Activated CD8-positive, alpha-beta memory T cell treated with anti-CD3 and anti-CD28 coated beads, Interleukin-2, amount 50 U/mL, for 24 hours (primary cell): ENCODE data around the gene ZMYND8.
"Not testable (repeated sequence)": the region's sequence is repeated elsewhere in the genome, so short reads cannot be mapped to it uniquely, and the experiment has no call there.

Experiments
- DNase-seq: peaks from one replicate; pipeline ENCODE4 v3.0.0-alpha.2; 2020; ENCODE audit errors: extremely low read depth

The ZMYND8 gene

GRCh38 chr20:47310729-47311128, 45.8 kb downstream of the ZMYND8 start:
- DNase-seq, result no peak

DNA sequence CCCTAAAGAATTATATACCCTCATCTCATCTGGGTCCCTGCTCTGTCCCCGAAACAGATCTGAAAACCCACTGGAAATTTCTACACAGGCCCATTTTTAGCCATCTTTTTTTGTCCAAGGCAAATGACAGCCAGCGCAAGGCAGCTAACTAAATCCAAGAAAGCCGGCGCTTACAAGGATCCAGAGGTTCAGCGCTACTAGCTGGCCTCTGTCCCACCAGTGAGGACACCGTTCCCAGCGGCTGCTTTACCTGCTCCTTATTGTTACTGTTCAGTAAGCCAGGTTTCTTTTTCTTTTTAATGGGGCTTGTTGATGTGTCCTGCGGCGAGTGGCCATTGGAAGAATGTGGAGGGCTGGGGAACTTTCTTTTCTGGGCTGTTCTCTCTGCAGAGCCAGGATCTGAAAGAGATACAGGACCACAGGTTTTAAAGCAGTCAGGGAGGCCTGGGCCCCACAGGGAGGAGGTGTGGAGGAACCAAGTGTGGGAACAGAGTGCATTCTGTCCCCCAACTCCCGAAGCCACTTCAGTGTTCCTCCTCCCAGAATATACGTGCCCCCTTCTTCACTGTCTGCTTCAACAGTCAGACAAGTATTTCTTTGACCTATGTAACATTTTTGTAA, 46.6 kb downstream of the ZMYND8 start:
- no peak for DNase-seq

GRCh38 chr20:47309394-47309793, 47.1 kb downstream of the ZMYND8 start:
- DNase-seq, result no peak

GRCh38 chr20:47307569-47307968, 48.9 kb downstream of the ZMYND8 start:
- not testable (repeated sequence) for DNase-seq

- no peak for DNase-seq
Observed at GRCh38 chr20:47306755-47307370, 49.6 kb downstream of the ZMYND8 start.

DNA sequence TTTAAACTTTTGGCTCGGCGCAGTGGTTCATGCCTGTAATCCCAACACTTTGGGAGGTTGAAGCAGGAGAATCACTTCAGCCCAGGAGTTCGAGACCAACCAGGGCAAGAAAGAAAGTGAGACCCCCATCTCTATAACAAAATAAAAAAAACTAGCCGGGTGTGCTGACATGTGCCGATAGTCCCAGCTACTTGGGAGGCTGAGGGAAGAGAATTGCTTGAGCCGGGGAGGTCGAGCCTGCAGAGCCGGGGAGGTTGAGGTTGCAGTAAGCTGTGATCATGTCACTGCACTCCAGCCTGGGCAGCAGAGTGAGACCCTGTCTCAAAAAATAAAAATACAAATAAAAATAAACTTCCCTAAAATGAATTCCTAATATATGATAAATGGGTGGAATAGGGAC, 50.4 kb downstream of the ZMYND8 start:
- no peak for DNase-seq

- DNase-seq, result no peak
Observed at GRCh38 chr20:47305667-47306066, 50.8 kb downstream of the ZMYND8 start.

GRCh38 chr20:47304287-47304686, 52.2 kb downstream of the ZMYND8 start:
- no peak for DNase-seq

DNA sequence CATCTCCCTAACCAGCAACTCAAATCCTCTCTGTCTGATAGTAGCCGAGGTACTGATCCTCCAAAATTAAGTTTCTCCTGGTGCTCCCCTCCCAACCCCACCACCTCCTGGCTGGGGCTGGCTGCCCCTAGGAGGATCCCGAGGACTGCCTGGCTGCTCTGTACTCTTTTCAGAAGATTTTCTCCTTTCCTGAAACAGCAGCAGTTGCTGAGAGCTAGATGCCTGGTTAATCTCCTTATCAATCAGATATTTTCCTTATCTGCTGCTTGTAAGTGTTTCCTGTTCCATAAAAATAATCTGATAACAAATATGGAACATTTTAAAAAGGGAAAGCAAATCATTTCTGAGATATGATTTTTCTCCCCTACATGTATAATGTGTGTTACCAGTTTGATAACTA, 52.8 kb downstream of the ZMYND8 start:
- no peak for DNase-seq

- no peak for DNase-seq
Observed at GRCh38 chr20:47300071-47300470, 56.4 kb downstream of the ZMYND8 start.

- DNase-seq, result no peak
Observed at GRCh38 chr20:47298624-47299023, 57.9 kb downstream of the ZMYND8 start.

- DNase-seq, result no peak
Observed at GRCh38 chr20:47297746-47298145, 58.8 kb downstream of the ZMYND8 start.

GRCh38 chr20:47296950-47297349, 59.5 kb downstream of the ZMYND8 start:
- DNase-seq, result no peak

- no peak for DNase-seq
Observed at GRCh38 chr20:47295921-47296426, 60.5 kb downstream of the ZMYND8 start.

GRCh38 chr20:47295129-47295813, 61.2 kb downstream of the ZMYND8 start:
- no peak for DNase-seq

DNA sequence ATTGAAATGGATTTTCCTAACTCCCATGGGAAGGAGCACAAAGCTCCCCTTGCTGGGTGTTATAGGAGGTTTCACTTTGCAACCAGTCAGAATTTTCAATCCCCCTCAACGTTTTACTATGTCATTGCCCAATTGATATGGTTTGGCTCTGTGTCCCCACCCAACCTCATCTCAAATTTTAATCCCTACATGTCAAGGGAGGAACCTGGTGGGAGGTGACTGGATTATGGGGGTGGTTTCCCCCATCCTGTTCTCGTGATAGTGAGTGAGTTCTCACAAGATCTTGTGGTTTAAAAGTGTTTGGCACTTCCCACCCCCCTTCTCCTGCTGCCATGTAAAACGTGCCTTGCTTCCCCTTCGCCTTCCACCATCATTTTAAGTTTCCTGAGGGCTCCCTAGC, 62.9 kb downstream of the ZMYND8 start:
- DNase-seq, result no peak

DNA sequence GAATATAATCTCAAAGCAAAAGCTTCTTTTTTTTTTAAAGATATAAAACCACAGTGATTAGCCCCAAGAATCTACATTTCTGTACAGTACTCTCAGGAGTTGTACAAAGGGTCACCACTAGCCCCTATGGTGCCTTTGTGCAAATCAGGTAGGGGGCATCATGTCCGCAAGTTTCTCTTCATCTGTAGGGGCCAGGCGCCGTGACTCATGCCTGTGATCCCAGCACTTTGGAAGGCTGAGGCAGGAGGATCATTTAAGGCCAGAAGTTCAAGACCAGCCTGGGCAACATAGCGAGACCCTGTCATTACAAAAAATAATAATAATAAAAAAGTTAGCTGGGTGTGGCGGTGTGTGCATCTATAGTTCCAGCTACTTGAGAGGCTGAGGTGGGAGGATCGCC, 63.9 kb downstream of the ZMYND8 start:
- DNase-seq, result no peak

GRCh38 chr20:47290666-47291430, 65.7 kb downstream of the ZMYND8 start:
- DNase-seq, result no peak

GRCh38 chr20:47290008-47290407, 66.5 kb downstream of the ZMYND8 start:
- DNase-seq, result no peak

DNA sequence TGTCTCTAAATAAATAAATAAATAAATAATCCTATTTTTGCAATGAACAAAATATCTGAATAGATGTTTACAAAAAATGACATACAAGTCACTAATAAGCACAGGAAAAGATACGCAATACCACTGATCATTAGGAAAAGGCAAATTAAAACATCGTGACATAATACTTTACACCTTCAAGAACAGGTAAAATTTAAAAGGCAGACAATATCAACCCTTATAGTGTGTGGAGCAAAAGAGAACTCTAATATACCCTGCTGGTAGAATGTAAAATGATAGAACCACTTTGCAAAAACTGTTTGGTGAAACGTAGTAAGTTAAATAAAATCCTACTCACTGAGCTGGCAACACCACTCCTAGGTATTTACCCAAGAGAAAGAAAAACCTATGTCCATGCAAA, 67.4 kb downstream of the ZMYND8 start:
- DNase-seq, result no peak

- DNase-seq, result not testable (repeated sequence)
Observed at GRCh38 chr20:47288530-47288929, 68.0 kb downstream of the ZMYND8 start.

DNA sequence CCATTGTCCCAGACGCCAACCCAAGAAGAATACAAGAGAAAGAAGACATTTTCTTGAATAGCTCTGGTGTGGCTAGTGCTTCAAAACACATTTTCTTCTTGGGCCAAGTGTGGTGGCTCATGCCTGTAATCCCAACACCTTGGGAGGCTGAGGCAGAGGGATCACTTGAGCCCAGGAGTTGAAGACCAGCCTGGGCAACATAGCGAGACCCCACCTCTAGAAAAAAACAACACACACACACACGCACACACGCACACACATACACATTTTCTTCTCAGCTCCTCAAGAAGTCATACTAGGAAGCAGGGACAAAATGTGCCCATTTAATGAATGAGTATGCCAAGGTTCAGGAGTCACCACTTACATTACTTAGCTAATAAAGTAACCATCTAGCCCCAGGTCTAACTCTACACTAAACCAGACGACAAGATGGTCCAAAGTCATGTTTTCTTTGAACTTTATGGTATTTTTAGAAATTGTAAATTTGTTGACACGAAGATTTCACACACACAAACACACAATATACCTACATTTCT, 68.8 kb downstream of the ZMYND8 start:
- DNase-seq, result no peak
